ENCODE data around the gene SPRR3. TPM values are rescaled to one million over a fixed set of nuclear protein-coding genes. Genes with fewer than 3 reads are reported as not detected.

Gene SPRR3
- total RNA-seq, 1 donor from 2014 or later, result not detected

- Histone ChIP-seq H3K9ac (ENCODE audit: low read depth in 1 of 3, low read length in 3 of 3) (no peak overlapping the region), H3K27me3 (ENCODE audit: control insufficient read depth in 3 of 3, insufficient read depth in 3 of 3, low read length in 3 of 3) (peaks cover 0 to 2% (median 0%) of the 10 kb centered on the region in 3 donors), H3K9me3 (ENCODE audit: control insufficient read depth in 3 of 3, low read length in 3 of 3) (no peaks in the 10 kb centered on the region), H3K36me3 (ENCODE audit: control insufficient read depth in 3 of 3, insufficient read depth in 3 of 3, low read length in 3 of 3) (no peaks in the 10 kb centered on the region), H3K4me3 (ENCODE audit: low read length in 3 of 3) (no peak overlapping the region), H3K4me1 (ENCODE audit: control insufficient read depth in 3 of 3, insufficient read depth in 3 of 3, low read length in 3 of 3) (no peaks in the 10 kb centered on the region), H3K27ac (ENCODE audit: low read depth, low read length) (no peak overlapping the region)
Measured at GRCh38 chr1:152981146-152981871, 20.2 kb upstream of the SPRR3 start.

GRCh38 chr1:152982076-152982475, 19.5 kb upstream of the SPRR3 start:
- no peak overlapping the region for H3K27ac ChIP-seq (ENCODE audit: low read depth, low read length)
- no peaks in the 10 kb centered on the region for H3K9me3 ChIP-seq (ENCODE audit: control insufficient read depth in 3 of 3, low read length in 3 of 3)
- no peaks in the 10 kb centered on the region for H3K36me3 ChIP-seq (ENCODE audit: control insufficient read depth in 3 of 3, insufficient read depth in 3 of 3, low read length in 3 of 3)
- no peaks in the 10 kb centered on the region for H3K4me1 ChIP-seq (ENCODE audit: control insufficient read depth in 3 of 3, insufficient read depth in 3 of 3, low read length in 3 of 3)
- peaks cover 0 to 2% (median 0%) of the 10 kb centered on the region in 3 donors for H3K27me3 ChIP-seq (ENCODE audit: control insufficient read depth in 3 of 3, insufficient read depth in 3 of 3, low read length in 3 of 3)
- H3K4me3 ChIP-seq (ENCODE audit: low read length in 3 of 3), result no peak overlapping the region
- H3K9ac ChIP-seq (ENCODE audit: low read depth in 1 of 3, low read length in 3 of 3), result no peak overlapping the region

GRCh38 chr1:152983234-152983633, 18.3 kb upstream of the SPRR3 start:
- Histone ChIP-seq H3K9ac (ENCODE audit: low read depth in 1 of 3, low read length in 3 of 3) (no peak overlapping the region), H3K9me3 (ENCODE audit: control insufficient read depth in 3 of 3, low read length in 3 of 3) (no peaks in the 10 kb centered on the region), H3K27me3 (ENCODE audit: control insufficient read depth in 3 of 3, insufficient read depth in 3 of 3, low read length in 3 of 3) (peaks cover 0 to 2% (median 0%) of the 10 kb centered on the region in 3 donors), H3K36me3 (ENCODE audit: control insufficient read depth in 3 of 3, insufficient read depth in 3 of 3, low read length in 3 of 3) (no peaks in the 10 kb centered on the region), H3K4me1 (ENCODE audit: control insufficient read depth in 3 of 3, insufficient read depth in 3 of 3, low read length in 3 of 3) (no peaks in the 10 kb centered on the region), H3K4me3 (ENCODE audit: low read length in 3 of 3) (no peak overlapping the region), H3K27ac (ENCODE audit: low read depth, low read length) (no peak overlapping the region)

- Histone ChIP-seq H3K9me3 (ENCODE audit: control insufficient read depth in 3 of 3, low read length in 3 of 3) (no peaks in the 10 kb centered on the region), H3K9ac (ENCODE audit: low read depth in 1 of 3, low read length in 3 of 3) (no peak within 1 kb of the TSS), H3K27me3 (ENCODE audit: control insufficient read depth in 3 of 3, insufficient read depth in 3 of 3, low read length in 3 of 3) (peaks cover 0 to 2% (median 0%) of the 10 kb centered on the region in 3 donors), H3K4me3 (ENCODE audit: low read length in 3 of 3) (no peak within 1 kb of the TSS), H3K27ac (ENCODE audit: low read depth, low read length) (no peak within 1 kb of the TSS), H3K36me3 (ENCODE audit: control insufficient read depth in 3 of 3, insufficient read depth in 3 of 3, low read length in 3 of 3) (no peaks in the 10 kb centered on the region), H3K4me1 (ENCODE audit: control insufficient read depth in 3 of 3, insufficient read depth in 3 of 3, low read length in 3 of 3) (no peaks in the 10 kb centered on the region)
Measured at GRCh38 chr1:152983743-152984142, 17.8 kb upstream of the SPRR3 start, which contains the start of gene SPRR1A. Gene SPRR1A, plus strand, starts transcription at chr1:152984081. Its CDS starts 1,150 bp downstream, at chr1:152985231.

GRCh38 chr1:152986578-152986977, 15.0 kb upstream of the SPRR3 start:
- no peak overlapping the region for H3K4me3 ChIP-seq (ENCODE audit: low read length in 3 of 3)
- peaks cover 0 to 2% (median 0%) of the 10 kb centered on the region in 3 donors for H3K27me3 ChIP-seq (ENCODE audit: control insufficient read depth in 3 of 3, insufficient read depth in 3 of 3, low read length in 3 of 3)
- no peaks in the 10 kb centered on the region for H3K4me1 ChIP-seq (ENCODE audit: control insufficient read depth in 3 of 3, insufficient read depth in 3 of 3, low read length in 3 of 3)
- H3K27ac ChIP-seq (ENCODE audit: low read depth, low read length), result no peak overlapping the region
- H3K9ac ChIP-seq (ENCODE audit: low read depth in 1 of 3, low read length in 3 of 3), result no peak overlapping the region
- no peaks in the 10 kb centered on the region for H3K9me3 ChIP-seq (ENCODE audit: control insufficient read depth in 3 of 3, low read length in 3 of 3)
- no peaks in the 10 kb centered on the region for H3K36me3 ChIP-seq (ENCODE audit: control insufficient read depth in 3 of 3, insufficient read depth in 3 of 3, low read length in 3 of 3)

GRCh38 chr1:152993186-152993585, 8.4 kb upstream of the SPRR3 start:
- Histone ChIP-seq H3K9ac (ENCODE audit: low read depth in 1 of 3, low read length in 3 of 3) (no peak overlapping the region), H3K27ac (ENCODE audit: low read depth, low read length) (no peak overlapping the region), H3K36me3 (ENCODE audit: control insufficient read depth in 3 of 3, insufficient read depth in 3 of 3, low read length in 3 of 3) (no peaks in the 10 kb centered on the region), H3K4me1 (ENCODE audit: control insufficient read depth in 3 of 3, insufficient read depth in 3 of 3, low read length in 3 of 3) (no peaks in the 10 kb centered on the region), H3K4me3 (ENCODE audit: low read length in 3 of 3) (no peak overlapping the region), H3K9me3 (ENCODE audit: control insufficient read depth in 3 of 3, low read length in 3 of 3) (peaks cover 0 to 3% (median 0%) of the 10 kb centered on the region in 3 donors), H3K27me3 (ENCODE audit: control insufficient read depth in 3 of 3, insufficient read depth in 3 of 3, low read length in 3 of 3) (no peaks in the 10 kb centered on the region)

- H3K9me3 ChIP-seq (ENCODE audit: control insufficient read depth in 3 of 3, low read length in 3 of 3), result peaks cover 0 to 3% (median 0%) of the 10 kb centered on the region in 3 donors
- H3K36me3 ChIP-seq (ENCODE audit: control insufficient read depth in 3 of 3, insufficient read depth in 3 of 3, low read length in 3 of 3), result no peaks in the 10 kb centered on the region
- H3K4me1 ChIP-seq (ENCODE audit: control insufficient read depth in 3 of 3, insufficient read depth in 3 of 3, low read length in 3 of 3), result no peaks in the 10 kb centered on the region
- H3K9ac ChIP-seq (ENCODE audit: low read depth in 1 of 3, low read length in 3 of 3), result no peak overlapping the region
- H3K27me3 ChIP-seq (ENCODE audit: control insufficient read depth in 3 of 3, insufficient read depth in 3 of 3, low read length in 3 of 3), result no peaks in the 10 kb centered on the region
- H3K4me3 ChIP-seq (ENCODE audit: low read length in 3 of 3), result no peak overlapping the region
- no peak overlapping the region for H3K27ac ChIP-seq (ENCODE audit: low read depth, low read length)
Measured at GRCh38 chr1:152995842-152996241, 5.7 kb upstream of the SPRR3 start.

- Histone ChIP-seq H3K27ac (ENCODE audit: low read depth, low read length) (no peak overlapping the region), H3K4me3 (ENCODE audit: low read length in 3 of 3) (no peak overlapping the region), H3K27me3 (ENCODE audit: control insufficient read depth in 3 of 3, insufficient read depth in 3 of 3, low read length in 3 of 3) (no peaks in the 10 kb centered on the region), H3K36me3 (ENCODE audit: control insufficient read depth in 3 of 3, insufficient read depth in 3 of 3, low read length in 3 of 3) (no peaks in the 10 kb centered on the region), H3K9me3 (ENCODE audit: control insufficient read depth in 3 of 3, low read length in 3 of 3) (peaks cover 0 to 3% (median 0%) of the 10 kb centered on the region in 3 donors), H3K4me1 (ENCODE audit: control insufficient read depth in 3 of 3, insufficient read depth in 3 of 3, low read length in 3 of 3) (no peaks in the 10 kb centered on the region), H3K9ac (ENCODE audit: low read depth in 1 of 3, low read length in 3 of 3) (no peak overlapping the region)
Measured at GRCh38 chr1:152996633-152997400, 4.7 kb upstream of the SPRR3 start.

GRCh38 chr1:152997901-152998300, 3.6 kb upstream of the SPRR3 start:
- no peak overlapping the region for H3K4me3 ChIP-seq (ENCODE audit: low read length in 3 of 3)
- no peaks in the 10 kb centered on the region for H3K4me1 ChIP-seq (ENCODE audit: control insufficient read depth in 3 of 3, insufficient read depth in 3 of 3, low read length in 3 of 3)
- H3K27me3 ChIP-seq (ENCODE audit: control insufficient read depth in 3 of 3, insufficient read depth in 3 of 3, low read length in 3 of 3), result no peaks in the 10 kb centered on the region
- no peak overlapping the region for H3K9ac ChIP-seq (ENCODE audit: low read depth in 1 of 3, low read length in 3 of 3)
- H3K27ac ChIP-seq (ENCODE audit: low read depth, low read length), result no peak overlapping the region
- H3K36me3 ChIP-seq (ENCODE audit: control insufficient read depth in 3 of 3, insufficient read depth in 3 of 3, low read length in 3 of 3), result no peaks in the 10 kb centered on the region
- H3K9me3 ChIP-seq (ENCODE audit: control insufficient read depth in 3 of 3, low read length in 3 of 3), result peaks cover 0 to 3% (median 0%) of the 10 kb centered on the region in 3 donors

- Histone ChIP-seq H3K27me3 (ENCODE audit: control insufficient read depth in 3 of 3, insufficient read depth in 3 of 3, low read length in 3 of 3) (no peaks in the 10 kb centered on the region), H3K4me3 (ENCODE audit: low read length in 3 of 3) (no peak overlapping the region), H3K27ac (ENCODE audit: low read depth, low read length) (no peak overlapping the region), H3K4me1 (ENCODE audit: control insufficient read depth in 3 of 3, insufficient read depth in 3 of 3, low read length in 3 of 3) (no peaks in the 10 kb centered on the region), H3K9me3 (ENCODE audit: control insufficient read depth in 3 of 3, low read length in 3 of 3) (peaks cover 0 to 3% (median 2%) of the 10 kb centered on the region in 3 donors), H3K9ac (ENCODE audit: low read depth in 1 of 3, low read length in 3 of 3) (no peak overlapping the region), H3K36me3 (ENCODE audit: control insufficient read depth in 3 of 3, insufficient read depth in 3 of 3, low read length in 3 of 3) (no peaks in the 10 kb centered on the region)
Measured at GRCh38 chr1:152998476-152998875, 3.1 kb upstream of the SPRR3 start.

Data from skeletal muscle tissue (tissue), 4 donors.